GM12874 (cell line): ENCODE results near the gene ZBTB8B.

Source experiments
- TF ChIP-seq, protein P1 (sequence below): IDR thresholded peaks from 2 replicates; pipeline ENCODE4 v1.5.1; 2011; ENCODE audit warnings: low read depth, mild to moderate bottlenecking, control low read depth, low read length, moderate library complexity; ENCODE audit not compliant: insufficient read depth

ZBTB8B gene

DNA sequence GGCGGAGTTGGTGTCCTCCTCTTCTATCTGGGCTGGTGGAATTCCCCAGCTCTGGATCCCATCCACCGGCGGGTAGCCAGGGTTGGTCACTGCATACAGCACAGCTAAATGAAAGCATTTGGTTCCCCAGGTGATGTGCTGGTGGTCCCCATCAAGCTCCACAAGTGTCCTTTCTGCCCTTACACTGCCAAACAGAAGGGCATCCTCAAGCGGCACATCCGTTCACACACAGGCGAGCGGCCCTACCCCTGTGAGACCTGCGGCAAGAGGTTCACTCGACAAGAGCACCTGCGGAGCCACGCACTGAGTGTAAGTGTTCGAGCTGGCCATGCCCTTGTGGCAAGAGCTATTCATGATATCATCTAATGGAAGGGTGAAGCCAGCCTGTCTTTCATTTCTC, 15.9 kb downstream of the ZBTB8B start:
- TF ChIP-seq, protein P1, sequence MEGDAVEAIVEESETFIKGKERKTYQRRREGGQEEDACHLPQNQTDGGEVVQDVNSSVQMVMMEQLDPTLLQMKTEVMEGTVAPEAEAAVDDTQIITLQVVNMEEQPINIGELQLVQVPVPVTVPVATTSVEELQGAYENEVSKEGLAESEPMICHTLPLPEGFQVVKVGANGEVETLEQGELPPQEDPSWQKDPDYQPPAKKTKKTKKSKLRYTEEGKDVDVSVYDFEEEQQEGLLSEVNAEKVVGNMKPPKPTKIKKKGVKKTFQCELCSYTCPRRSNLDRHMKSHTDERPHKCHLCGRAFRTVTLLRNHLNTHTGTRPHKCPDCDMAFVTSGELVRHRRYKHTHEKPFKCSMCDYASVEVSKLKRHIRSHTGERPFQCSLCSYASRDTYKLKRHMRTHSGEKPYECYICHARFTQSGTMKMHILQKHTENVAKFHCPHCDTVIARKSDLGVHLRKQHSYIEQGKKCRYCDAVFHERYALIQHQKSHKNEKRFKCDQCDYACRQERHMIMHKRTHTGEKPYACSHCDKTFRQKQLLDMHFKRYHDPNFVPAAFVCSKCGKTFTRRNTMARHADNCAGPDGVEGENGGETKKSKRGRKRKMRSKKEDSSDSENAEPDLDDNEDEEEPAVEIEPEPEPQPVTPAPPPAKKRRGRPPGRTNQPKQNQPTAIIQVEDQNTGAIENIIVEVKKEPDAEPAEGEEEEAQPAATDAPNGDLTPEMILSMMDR, result no peak

DNA sequence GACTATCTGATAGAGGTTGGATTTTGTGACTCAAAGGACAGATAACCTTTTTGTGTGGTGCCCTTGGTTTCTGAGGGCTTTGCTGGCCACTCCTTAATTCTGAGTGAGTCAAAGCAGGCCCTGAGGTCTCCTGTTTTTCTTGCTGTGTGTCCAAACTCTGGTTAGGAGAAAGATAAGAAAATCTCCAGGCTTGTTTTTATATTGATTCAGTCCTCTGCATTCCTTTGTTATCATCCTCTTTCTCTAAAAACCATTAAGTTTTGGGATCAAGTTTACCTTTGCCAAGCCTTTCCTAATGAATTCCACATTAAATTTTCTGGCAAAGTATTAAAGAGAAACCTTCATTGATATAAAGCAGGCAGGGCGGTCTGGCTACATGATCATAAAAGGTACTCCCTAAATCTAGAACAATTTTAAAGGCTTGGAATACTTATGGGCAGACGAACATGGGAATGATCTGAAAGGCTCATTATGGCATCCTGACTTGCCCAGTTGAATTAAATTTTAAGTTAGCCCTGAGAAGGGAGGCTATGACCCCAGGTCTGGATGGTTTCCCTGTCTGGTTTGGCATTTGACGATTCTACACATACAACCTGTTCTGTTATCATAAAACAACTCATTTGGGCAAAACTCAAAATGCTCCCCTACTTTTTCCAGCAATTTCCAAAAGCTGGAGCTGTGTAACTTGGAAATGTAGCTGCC, 20.8 kb downstream of the ZBTB8B start:
- TF ChIP-seq, protein P1, result no peak

DNA sequence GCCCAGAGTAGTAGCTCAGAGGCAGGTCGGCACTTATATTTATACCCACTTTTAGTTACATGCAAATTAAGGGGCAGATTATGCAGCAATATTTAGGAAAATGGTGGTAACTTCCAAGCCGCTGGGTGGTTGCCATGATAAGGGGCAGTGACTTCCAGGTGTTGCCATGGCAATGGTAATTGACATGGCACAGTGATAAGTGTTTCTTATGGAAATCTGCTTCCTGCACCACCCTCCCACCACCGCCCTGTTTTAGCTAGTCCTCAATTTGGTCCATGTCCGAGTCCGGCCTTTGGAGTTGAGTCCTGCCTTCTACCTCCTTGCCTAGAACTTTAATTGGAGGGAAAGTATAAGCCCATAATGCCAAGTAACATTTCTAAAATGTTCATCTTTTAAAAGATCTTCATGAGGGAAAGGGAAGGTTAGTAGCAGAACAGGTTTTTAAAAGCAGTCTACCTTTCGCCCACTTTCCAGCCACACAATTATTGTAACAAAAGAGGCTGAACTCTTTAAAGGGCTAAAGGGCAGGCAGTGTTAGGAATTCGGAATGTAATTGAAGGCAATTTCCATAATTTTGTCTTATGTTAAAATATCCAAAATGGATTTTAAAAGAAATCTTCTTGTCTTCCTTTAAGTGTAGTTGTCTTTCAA, 21.7 kb downstream of the ZBTB8B start:
- TF ChIP-seq, protein P1, result no peak

DNA sequence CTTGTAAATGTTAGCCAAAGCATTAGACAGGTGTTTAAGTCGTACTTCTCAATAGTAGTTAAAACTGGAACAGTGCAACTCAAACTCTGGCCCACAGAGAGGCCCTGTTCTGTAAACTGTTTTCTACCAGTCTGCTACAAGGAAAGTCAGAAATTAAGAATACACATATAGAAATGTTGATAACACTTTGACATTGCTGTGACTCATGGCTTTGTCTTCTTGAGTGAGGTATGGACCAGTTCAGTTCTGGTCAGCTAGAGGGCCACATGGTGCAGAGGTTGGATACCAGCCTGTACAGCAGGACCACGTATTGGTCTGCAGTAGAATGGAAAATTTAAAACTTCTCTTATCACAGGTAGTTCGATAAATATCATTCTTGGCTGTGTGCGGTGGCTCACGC, 22.3 kb downstream of the ZBTB8B start:
- TF ChIP-seq, protein P1, result no peak

GRCh38 chr1:32489774-32490454, 25.0 kb downstream of the ZBTB8B start:
- TF ChIP-seq, protein P1, result no peak

DNA sequence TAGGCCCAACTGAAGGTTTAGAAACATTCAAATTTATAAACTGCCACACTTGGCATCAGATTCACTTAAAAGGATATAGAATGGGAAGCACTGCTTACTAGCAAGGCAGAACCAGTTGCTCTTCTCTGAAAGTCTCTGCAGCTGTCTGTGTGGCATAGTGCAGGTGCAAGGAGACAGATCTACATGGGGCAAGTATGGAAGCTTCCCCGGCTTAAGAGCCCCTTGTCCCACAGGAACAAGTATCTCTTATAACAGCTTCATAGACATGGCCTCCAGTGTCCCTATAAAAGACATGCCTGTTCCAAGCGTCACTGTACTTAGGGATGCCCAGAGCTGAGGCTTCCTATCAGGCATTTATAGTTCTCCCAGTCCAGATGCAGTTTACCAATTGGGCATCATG, 26.5 kb downstream of the ZBTB8B start:
- TF ChIP-seq, protein P1, result no peak

- TF ChIP-seq, protein P1, result no peak
Observed at GRCh38 chr1:32494196-32494595, 29.3 kb downstream of the ZBTB8B start.
